GM21717 (cell line): Measurements from ENCODE around the gene SNAI1.
"Not testable (repeated sequence)": the region's sequence is repeated elsewhere in the genome, so short reads cannot be mapped to it uniquely, and the experiment has no call there.

Source experiments
- ATAC-seq: cut with Tn5 transposase; IDR thresholded peaks from one replicate; pipeline ENCODE4 v1.9.1; 2021; ENCODE audit warnings: mild to moderate bottlenecking, moderate library complexity; ENCODE audit not compliant: unreplicated experiment

The SNAI1 gene

GRCh38 chr20:49982346-49983122 lies at the start of gene SNAI1:
TSS of gene SNAI1 (plus strand) at chr20:49982980. CDS start at chr20:49983060, 80 bp downstream.
- ATAC-seq, result peak; percentile 77

DNA sequence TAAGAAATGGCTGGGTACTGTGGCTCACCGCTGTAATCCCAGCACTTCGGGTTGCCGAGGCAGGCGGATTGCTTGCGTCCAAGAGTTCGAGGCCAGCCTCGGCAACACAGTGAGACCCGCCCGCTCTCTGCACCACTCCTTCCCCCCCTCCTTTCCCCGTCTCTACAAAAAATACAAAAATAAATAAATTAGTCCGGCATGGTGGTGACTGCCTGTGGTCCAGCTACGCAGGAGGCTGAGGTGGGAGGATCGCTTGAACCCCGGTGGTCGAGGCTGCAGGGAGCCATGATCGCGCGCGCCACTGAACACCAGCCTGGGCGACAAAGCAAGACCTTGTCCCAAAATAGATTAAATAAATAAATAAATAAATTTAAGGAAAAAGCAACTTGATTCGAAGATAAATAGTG lies 47.0 kb upstream of the SNAI1 start:
- ATAC-seq, result no peak

GRCh38 chr20:49936153-49937026 lies 46.4 kb upstream of the SNAI1 start, which contains the start of gene RNF114:
TSS of gene RNF114 (plus strand) at chr20:49936397. CDS start at chr20:49936413, 16 bp downstream.
- ATAC-seq, result peak; percentile 62

- ATAC-seq, result no peak
Measured at GRCh38 chr20:49937027-49937929, 45.5 kb upstream of the SNAI1 start.

GRCh38 chr20:49938173-49939163 lies 44.3 kb upstream of the SNAI1 start:
- no peak for ATAC-seq

- no peak for ATAC-seq
Measured at GRCh38 chr20:49941456-49941855, 41.3 kb upstream of the SNAI1 start.

- no peak for ATAC-seq
Measured at GRCh38 chr20:49942303-49942702, 40.5 kb upstream of the SNAI1 start.

GRCh38 chr20:49942942-49943341 lies 39.8 kb upstream of the SNAI1 start:
- ATAC-seq, result no peak

GRCh38 chr20:49945306-49945700 lies 37.5 kb upstream of the SNAI1 start:
- ATAC-seq, result no peak

GRCh38 chr20:49945701-49946477 lies 36.9 kb upstream of the SNAI1 start:
- no peak for ATAC-seq

DNA sequence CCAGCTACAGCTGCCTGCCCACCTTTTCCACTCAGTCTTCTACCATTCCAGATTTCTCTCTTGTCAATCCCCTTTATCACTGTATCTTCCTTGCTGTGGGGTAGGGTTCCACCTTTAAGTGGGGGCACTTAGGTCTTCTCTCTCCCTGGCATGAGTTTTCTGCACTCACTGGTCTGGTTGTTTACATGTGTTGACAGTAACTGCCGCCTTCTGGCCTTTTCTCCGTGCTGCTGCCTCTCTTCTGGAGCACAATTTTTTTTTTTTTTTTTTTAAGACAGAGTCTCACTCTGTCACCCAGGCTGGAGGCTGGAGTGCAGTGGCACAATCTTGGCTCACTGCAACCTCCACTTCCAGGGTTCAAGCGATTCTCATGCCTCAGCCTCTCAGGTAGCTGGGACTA lies 34.6 kb upstream of the SNAI1 start:
- no peak for ATAC-seq

DNA sequence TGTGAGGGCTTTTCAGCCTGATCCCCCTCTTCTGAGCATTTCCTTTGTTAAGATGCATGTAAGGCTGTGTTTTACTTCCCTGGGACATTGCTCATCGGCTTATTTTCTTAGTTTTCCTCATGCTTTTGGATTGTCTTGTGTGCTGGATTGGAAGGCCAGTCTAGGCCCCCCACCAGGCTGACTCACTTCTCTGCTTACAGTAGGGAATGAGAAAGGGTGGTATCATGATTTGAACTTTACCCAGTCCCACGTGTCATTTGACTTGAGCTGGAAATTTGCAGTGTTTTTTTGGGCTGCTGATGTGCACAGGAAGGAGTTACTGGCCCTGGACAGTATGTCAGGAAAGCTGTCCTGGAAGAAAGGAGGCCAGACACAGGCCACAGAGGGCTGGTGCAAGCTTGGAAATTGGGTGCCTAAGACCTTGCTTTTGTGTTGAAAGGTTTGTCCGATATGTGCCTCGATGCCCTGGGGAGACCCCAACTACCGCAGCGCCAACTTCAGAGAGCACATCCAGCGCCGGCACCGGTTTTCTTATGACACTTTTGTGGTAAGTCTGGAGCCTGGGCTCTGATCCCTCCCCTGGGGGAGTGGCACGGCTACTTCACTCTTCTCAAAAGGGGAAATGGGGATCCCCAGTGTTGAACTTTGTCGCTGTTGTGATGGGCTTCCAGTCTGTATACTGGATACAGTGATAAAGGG lies 33.8 kb upstream of the SNAI1 start:
- no peak for ATAC-seq

- no peak for ATAC-seq
Measured at GRCh38 chr20:49951151-49951550, 31.6 kb upstream of the SNAI1 start.

DNA sequence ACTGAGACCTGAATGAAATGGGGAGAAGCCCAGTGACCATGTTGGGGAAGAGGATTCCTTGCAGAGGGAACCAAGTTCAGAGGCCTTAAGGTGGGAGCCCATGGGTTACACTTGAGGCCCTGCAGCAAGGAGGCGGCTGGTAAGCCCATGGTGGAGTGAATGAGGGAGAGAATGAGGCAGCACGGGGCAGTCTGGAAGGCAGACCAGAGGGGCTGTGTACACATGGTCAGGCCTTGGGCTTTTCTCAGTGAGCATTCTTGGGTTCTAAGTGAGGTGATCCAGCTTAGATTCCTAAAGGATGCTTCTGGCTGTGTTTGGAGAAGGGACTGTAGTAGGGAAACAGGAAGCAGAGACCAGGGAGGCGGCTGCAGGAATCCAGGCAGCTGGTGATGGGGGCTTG lies 27.6 kb upstream of the SNAI1 start:
- no peak for ATAC-seq

GRCh38 chr20:49955830-49956396 lies 26.9 kb upstream of the SNAI1 start:
- not testable (repeated sequence) for ATAC-seq

GRCh38 chr20:49956689-49957088 lies 26.1 kb upstream of the SNAI1 start:
- ATAC-seq, result no peak

- ATAC-seq, result not testable (repeated sequence)
Measured at GRCh38 chr20:49957089-49957938, 25.5 kb upstream of the SNAI1 start.
